H9 (cell line): ENCODE results near the gene MFRP. TPM values are rescaled to one million over a fixed set of nuclear protein-coding genes. Genes with fewer than 3 reads are reported as not detected.

Source experiments
- DNase-seq: peaks from one replicate; pipeline ENCODE4 v3.0.0-alpha.2; 2017
- H2AFZ ChIP-seq: one replicate; pipeline ENCODE4 v1.6.1; 2013; ENCODE audit warnings: mild to moderate bottlenecking, low read length, control low read depth, moderate library complexity
- H2AK5ac ChIP-seq: 2 replicates; pipeline ENCODE4 v1.6.1; 2013; ENCODE audit warnings: low read length, control low read depth, mixed read lengths; ENCODE audit not compliant: insufficient read length
- H2BK120ac ChIP-seq: one replicate; pipeline ENCODE4 v1.6.1; 2013; ENCODE audit warnings: low read depth, mild to moderate bottlenecking, low read length, control low read depth, inconsistent platforms; ENCODE audit not compliant: poor library complexity, severe bottlenecking
- H2BK12ac ChIP-seq: 2 replicates; pipeline ENCODE4 v1.6.1; 2013; ENCODE audit warnings: low read length, control low read depth, mixed read lengths, low read depth; ENCODE audit not compliant: insufficient read length
- H2BK15ac ChIP-seq: 2 replicates; pipeline ENCODE4 v1.6.1; 2013; ENCODE audit warnings: low read depth, low read length, control low read depth
- H2BK20ac ChIP-seq: one replicate; pipeline ENCODE4 v1.6.1; 2013; ENCODE audit warnings: low read depth, mild to moderate bottlenecking, low read length, control low read depth, inconsistent platforms; ENCODE audit not compliant: poor library complexity, severe bottlenecking
- H2BK5ac ChIP-seq: 2 replicates; pipeline ENCODE4 v1.6.1; 2013; ENCODE audit warnings: low read length, control low read depth, mixed read lengths; ENCODE audit not compliant: insufficient read length
- H3K14ac ChIP-seq: 2 replicates; pipeline ENCODE4 v1.6.1; 2013; ENCODE audit warnings: low read length, control low read depth; ENCODE audit not compliant: insufficient read depth
- H3K18ac ChIP-seq: 2 replicates; pipeline ENCODE4 v1.6.1; 2013; ENCODE audit warnings: low read depth, mild to moderate bottlenecking, mixed read lengths, low read length, control low read depth; ENCODE audit not compliant: insufficient read length
- H3K23ac ChIP-seq: 2 replicates; pipeline ENCODE4 v1.6.1; 2013; ENCODE audit warnings: low read length, control low read depth, mixed read lengths, low read depth; ENCODE audit not compliant: insufficient read length
- H3K23me2 ChIP-seq: 2 replicates; pipeline ENCODE4 v1.6.1; 2013; ENCODE audit warnings: low read depth, mild to moderate bottlenecking, mixed read lengths, low read length, control low read depth; ENCODE audit not compliant: insufficient read length, poor library complexity, severe bottlenecking
- H3K27ac ChIP-seq: 2 replicates; pipeline ENCODE4 v1.5.1; 2013; ENCODE audit warnings: low read length, control low read depth, mixed read lengths, low read depth; ENCODE audit not compliant: insufficient read length
- H3K27me3 ChIP-seq: 2 replicates; pipeline ENCODE4 v1.6.1; 2013; ENCODE audit warnings: low read length, control low read depth, inconsistent platforms; ENCODE audit not compliant: insufficient read depth
- H3K4ac ChIP-seq: 2 replicates; pipeline ENCODE4 v1.6.1; 2013; ENCODE audit warnings: low read depth, mild to moderate bottlenecking, control low read depth, inconsistent platforms, low read length, moderate library complexity
- H3K4me1 ChIP-seq: 2 replicates; pipeline ENCODE4 v1.6.1; 2013; ENCODE audit warnings: low read length, control low read depth, inconsistent platforms; ENCODE audit not compliant: insufficient read depth
- H3K4me2 ChIP-seq: 2 replicates; pipeline ENCODE4 v1.6.1; 2013; ENCODE audit warnings: low read length, control low read depth, mixed read lengths; ENCODE audit not compliant: insufficient read length, insufficient read depth
- H3K56ac ChIP-seq: 2 replicates; pipeline ENCODE4 v1.6.1; 2013; ENCODE audit warnings: low read depth, mild to moderate bottlenecking, mixed read lengths, low read length, control low read depth; ENCODE audit not compliant: insufficient read length
- H3K79me1 ChIP-seq: 2 replicates; pipeline ENCODE4 v1.6.1; 2013; ENCODE audit warnings: low read depth, mild to moderate bottlenecking, moderate library complexity, low read length, control low read depth, inconsistent platforms; ENCODE audit not compliant: insufficient read depth, poor library complexity, severe bottlenecking
- H3K79me2 ChIP-seq: 2 replicates; pipeline ENCODE4 v1.6.1; 2013; ENCODE audit warnings: low read length, control low read depth, inconsistent platforms; ENCODE audit not compliant: insufficient read depth
- H3K9ac ChIP-seq: 2 replicates; pipeline ENCODE4 v1.6.1; 2013; ENCODE audit warnings: low read length, control low read depth, mixed read lengths; ENCODE audit not compliant: insufficient read length; ENCODE audit errors: extremely low read depth
- H3K9me3 ChIP-seq: one replicate; pipeline ENCODE4 v1.6.1; 2013; ENCODE audit warnings: low read depth, low read length, inconsistent platforms; ENCODE audit not compliant: control insufficient read depth
- H3T11ph ChIP-seq: one replicate; pipeline ENCODE4 v1.6.1; 2013; ENCODE audit warnings: mild to moderate bottlenecking, low read length, control low read depth, inconsistent platforms
- H4K20me1 ChIP-seq: one replicate; pipeline ENCODE4 v1.6.1; 2013; ENCODE audit not compliant: control insufficient read depth, insufficient read length, insufficient read depth
- H4K5ac ChIP-seq: 2 replicates; pipeline ENCODE4 v1.6.1; 2013; ENCODE audit warnings: low read depth, mild to moderate bottlenecking, mixed read lengths, low read length, control low read depth; ENCODE audit not compliant: insufficient read length
- H4K8ac ChIP-seq: replicated peaks from 2 replicates; pipeline ENCODE4 v1.6.1; 2013; ENCODE audit warnings: low read length, control low read depth, mixed read lengths, low read depth; ENCODE audit not compliant: insufficient read length
- H4K91ac ChIP-seq: 2 replicates; pipeline ENCODE4 v1.6.1; 2013; ENCODE audit warnings: low read depth, mild to moderate bottlenecking, moderate library complexity, mixed read lengths, low read length, control low read depth; ENCODE audit not compliant: insufficient read length
- H3K27ac Mint-ChIP-seq, 3 experiments: 2 replicates in 2 of 3; 3 replicates in 1 of 3; pipeline ENCODE4 v1.8.0; 2020 to 2021; ENCODE audit warnings: mixed read lengths in 3 of 3, mild to moderate bottlenecking in 1 of 3, moderate library complexity in 1 of 3
- H3K27me3 Mint-ChIP-seq: 2 replicates; pipeline ENCODE4 v1.8.0; 2021; ENCODE audit warnings: low read depth, mild to moderate bottlenecking, moderate library complexity, mixed read lengths
- H3K36me3 Mint-ChIP-seq, 3 experiments: 2 replicates in 2 of 3; 3 replicates in 1 of 3; pipeline ENCODE4 v1.8.0; 2020 to 2021; ENCODE audit warnings: low read depth in 3 of 3, mixed read lengths in 3 of 3; ENCODE audit not compliant: insufficient read depth in 1 of 3
- H3K4me1 Mint-ChIP-seq, 2 experiments: 2 replicates each; pipeline ENCODE4 v1.8.0; 2020; ENCODE audit warnings: mixed read lengths in 2 of 2
- H3K4me3 Mint-ChIP-seq, 2 experiments: 2 replicates in 1 of 2; 3 replicates in 1 of 2; pipeline ENCODE4 v1.8.0; 2020 to 2021; ENCODE audit warnings: mild to moderate bottlenecking in 2 of 2, mixed read lengths in 2 of 2, moderate library complexity in 1 of 2
- H3K9me3 Mint-ChIP-seq, 2 experiments: 2 replicates in 1 of 2; 3 replicates in 1 of 2; pipeline ENCODE4 v1.8.0; 2020; ENCODE audit warnings: mild to moderate bottlenecking in 2 of 2, mixed read lengths in 2 of 2, moderate library complexity in 1 of 2
- WGBS: extraction: QIAGEN DNeasy Blood & Tissue Kit; methylation state at CpG from one replicate; pipeline ENCODE4 v1.1.7; 2013; ENCODE audit warnings: missing lambda C conversion rate, low lambda C conversion rate, mixed read lengths; ENCODE audit not compliant: insufficient read length; ENCODE audit errors: extremely low coverage; 5-methylcytosine and 5-hydroxymethylcytosine counted together
- total RNA-seq: library from RNA; stranded (reverse); gene quantifications from 2 replicates; pipeline ENCODE4 v1.2.1, GENCODE V29; 2021
- TF ChIP-seq, protein P1 (sequence below): fragments of 200-600 bp; sonication (generic); conservative IDR thresholded peaks from 3 replicates; pipeline ENCODE4 v1.8.0; 2021; ENCODE audit warnings: antibody characterized with exemption, mild to moderate bottlenecking

Gene MFRP
- total RNA-seq, 1 experiment from 2014 or later = not detected

GRCh38 chr11:119363081-119363850 lies 16.8 kb upstream of the MFRP start:
- H4K8ac ChIP-seq = no peak overlapping the region
- no peak overlapping the region for H3K18ac ChIP-seq
- H3K23ac ChIP-seq = no peak overlapping the region
- no peak overlapping the region for H3K56ac ChIP-seq
- Mint-ChIP-seq H3K9me3 (peaks cover 2 to 5% of the 10 kb centered on the region in 2 experiments; a peak in 2 of 5 replicates), H3K27ac (no peak overlapping the region), H3K4me1 (peaks cover 42 to 43% of the 10 kb centered on the region in 2 experiments), H3K36me3 (peaks cover 5 to 22% (median 17%) of the 10 kb centered on the region in 3 experiments), H3K27me3 (peaks cover 67% of the 10 kb centered on the region), H3K4me3 (peak overlapping the region; percentile 48 to 71)
- H4K91ac ChIP-seq = no peak overlapping the region
- H2BK5ac ChIP-seq = no peak overlapping the region
- no peak for DNase-seq
- no peak overlapping the region for H2AK5ac ChIP-seq
- TF ChIP-seq, protein P1, sequence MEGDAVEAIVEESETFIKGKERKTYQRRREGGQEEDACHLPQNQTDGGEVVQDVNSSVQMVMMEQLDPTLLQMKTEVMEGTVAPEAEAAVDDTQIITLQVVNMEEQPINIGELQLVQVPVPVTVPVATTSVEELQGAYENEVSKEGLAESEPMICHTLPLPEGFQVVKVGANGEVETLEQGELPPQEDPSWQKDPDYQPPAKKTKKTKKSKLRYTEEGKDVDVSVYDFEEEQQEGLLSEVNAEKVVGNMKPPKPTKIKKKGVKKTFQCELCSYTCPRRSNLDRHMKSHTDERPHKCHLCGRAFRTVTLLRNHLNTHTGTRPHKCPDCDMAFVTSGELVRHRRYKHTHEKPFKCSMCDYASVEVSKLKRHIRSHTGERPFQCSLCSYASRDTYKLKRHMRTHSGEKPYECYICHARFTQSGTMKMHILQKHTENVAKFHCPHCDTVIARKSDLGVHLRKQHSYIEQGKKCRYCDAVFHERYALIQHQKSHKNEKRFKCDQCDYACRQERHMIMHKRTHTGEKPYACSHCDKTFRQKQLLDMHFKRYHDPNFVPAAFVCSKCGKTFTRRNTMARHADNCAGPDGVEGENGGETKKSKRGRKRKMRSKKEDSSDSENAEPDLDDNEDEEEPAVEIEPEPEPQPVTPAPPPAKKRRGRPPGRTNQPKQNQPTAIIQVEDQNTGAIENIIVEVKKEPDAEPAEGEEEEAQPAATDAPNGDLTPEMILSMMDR = no peak
- peaks cover 7% of the 10 kb centered on the region; the same call in 1 of the 2 replicates for H3K4me1 ChIP-seq
- no peaks in the 10 kb centered on the region for H3K9me3 ChIP-seq
- H4K5ac ChIP-seq = no peak overlapping the region
- H3K79me1 ChIP-seq = no peaks in the 10 kb centered on the region
- H3K4me2 ChIP-seq = peak overlapping the region; percentile 60
- H3K14ac ChIP-seq = no peak overlapping the region
- H2BK120ac ChIP-seq = no peak overlapping the region
- peaks cover 4% of the 10 kb centered on the region for H4K20me1 ChIP-seq
- WGBS = no CpG with 5 or more reads among the region's 44 CpGs
- H3K27ac ChIP-seq = no peak overlapping the region
- H3K27me3 ChIP-seq = peaks cover 23% of the 10 kb centered on the region; the same call in 1 of the 2 replicates
- no peak overlapping the region for H2BK12ac ChIP-seq
- no peak overlapping the region for H3K9ac ChIP-seq
- H3K4ac ChIP-seq = no peak overlapping the region
- no peak overlapping the region for H3T11ph ChIP-seq
- H3K23me2 ChIP-seq = peaks cover 4% of the 10 kb centered on the region
- H3K79me2 ChIP-seq = no peaks in the 10 kb centered on the region
- no peak overlapping the region for H2BK15ac ChIP-seq
- H2BK20ac ChIP-seq = no peak overlapping the region
- H2AFZ ChIP-seq = no peak overlapping the region
